Psoas muscle (tissue), 8 donors: ENCODE measurements around the gene LONRF2. TPM values are rescaled to one million over a fixed set of nuclear protein-coding genes. Genes with fewer than 3 reads are reported as not detected.
A peak's percentile ranks its signal among the peaks of the same experiment; 100 is the strongest.

ENCODE experiments used
- ATAC-seq, 4 donors: fragments of 200-7000 bp; cut with Tn5 transposase; one replicate each; pipeline ENCODE4 v1.9.1; 2020; ENCODE audit warnings: moderate library complexity in 3 of 4, mild to moderate bottlenecking in 2 of 4
- DNase-seq, 2 donors: peaks; one replicate each; pipeline ENCODE4 v3.0.0-alpha.2; 2020
- H3K27ac ChIP-seq: fragments of 200-600 bp; one replicate; pipeline ENCODE4 v1.8.0; 2022
- H3K27me3 ChIP-seq, 3 donors: fragments of 200-600 bp in 1 of 3; one replicate each; pipeline versions ENCODE4 v1.6.1 to v1.8.0; 2013 to 2022; ENCODE audit warnings: low read length in 2 of 3, mild to moderate bottlenecking in 2 of 3, moderate library complexity in 1 of 3; ENCODE audit not compliant: insufficient read depth in 3 of 3
- H3K36me3 ChIP-seq, 2 donors: fragments of 200-600 bp in 1 of 2; one replicate each; pipeline versions ENCODE4 v1.6.1 to v1.8.0; 2013 to 2022; ENCODE audit warnings: low read depth in 1 of 2, mild to moderate bottlenecking in 1 of 2, moderate library complexity in 1 of 2; ENCODE audit not compliant: insufficient read depth in 1 of 2
- H3K4me1 ChIP-seq: fragments of 200-600 bp; one replicate; pipeline ENCODE4 v1.8.0; 2022
- H3K4me3 ChIP-seq: fragments of 200-600 bp; one replicate; pipeline ENCODE4 v1.8.0; 2022; ENCODE audit warnings: mild to moderate bottlenecking
- H3K9me3 ChIP-seq: fragments of 200-600 bp; one replicate; pipeline ENCODE4 v1.8.0; 2022
- WGBS, 3 donors: extraction: QIAGEN DNeasy Blood & Tissue Kit; methylation state at CpG; one replicate each; pipeline versions ENCODE4 v1.1.6 to v1.1.7; 2013; 5-methylcytosine and 5-hydroxymethylcytosine counted together
- intact Hi-C, 2 donors: fragments of 100-400 bp; cut with DNase I; formaldehyde crosslinking; loops; one replicate each; pipeline versions ENCODE4 v1.11.0 to v1.14.2; 2022
- polyA plus RNA-seq, 3 donors: library from polyadenylated mRNA; stranded (reverse); fragments of 200-250 nt; gene quantifications; one replicate each; pipeline ENCODE4 v1.2.3, GENCODE V29; 2013
- total RNA-seq, 4 donors: library from RNA; stranded (reverse); fragmentation: NEBNext Ultra II Directional in 2 of 4; extraction: Animal tissue kit (Norgen Biotek cat#: 25700) in 2 of 4; gene quantifications; one replicate each; pipeline versions ENCODE4 v1.2.1 to v1.2.4, GENCODE V29; 2021 to 2023
- TF ChIP-seq, protein P1 (sequence below): fragments of 200-600 bp; IDR thresholded peaks from one replicate; pipeline ENCODE4 v1.8.0; 2022; ENCODE audit warnings: antibody characterized with exemption
- donor health status: healthy with polysubstance abuse.
- donor health status: DM: no; HTN: no; CAD: no; lungs with moderate emphysema.
- donor health status: Bipolar disorder and iron deficiency.
- donor health status: healthy.
- donor health status: DM: yes; HTN: yes; CAD: no.
- donor health status: DM: no; HTN: no; CAD: no.
- donor health status: DM: no; HTN: no; CAD: no.
- donor health status: DM: yes; HTN: yes; CAD: no.

Gene LONRF2
- total and polyA plus RNA-seq, 7 donors = 0.22 to 11.5 (median 5.7) TPM

DNA sequence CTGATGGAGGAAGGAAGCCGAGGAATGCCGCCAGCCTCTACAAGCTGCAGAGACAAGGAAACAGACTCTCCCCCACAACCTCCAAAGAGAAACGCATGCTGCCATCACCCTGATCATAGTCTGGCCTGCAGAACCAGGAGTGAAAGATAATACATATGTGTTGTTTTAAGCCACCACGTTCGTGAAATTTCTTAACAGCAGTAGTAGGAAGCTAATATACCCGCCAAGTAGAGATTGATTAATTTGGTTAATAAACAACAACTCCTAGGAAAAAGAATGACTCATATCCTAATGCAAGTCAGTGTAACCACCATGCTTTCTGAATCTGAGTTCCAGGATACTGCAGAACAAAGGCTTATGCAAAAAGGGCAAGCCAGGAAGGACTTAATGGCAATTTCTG, 36.6 kb downstream of the LONRF2 start:
- no peak for ATAC-seq
- DNase-seq = no peak
- TF ChIP-seq, protein P1, sequence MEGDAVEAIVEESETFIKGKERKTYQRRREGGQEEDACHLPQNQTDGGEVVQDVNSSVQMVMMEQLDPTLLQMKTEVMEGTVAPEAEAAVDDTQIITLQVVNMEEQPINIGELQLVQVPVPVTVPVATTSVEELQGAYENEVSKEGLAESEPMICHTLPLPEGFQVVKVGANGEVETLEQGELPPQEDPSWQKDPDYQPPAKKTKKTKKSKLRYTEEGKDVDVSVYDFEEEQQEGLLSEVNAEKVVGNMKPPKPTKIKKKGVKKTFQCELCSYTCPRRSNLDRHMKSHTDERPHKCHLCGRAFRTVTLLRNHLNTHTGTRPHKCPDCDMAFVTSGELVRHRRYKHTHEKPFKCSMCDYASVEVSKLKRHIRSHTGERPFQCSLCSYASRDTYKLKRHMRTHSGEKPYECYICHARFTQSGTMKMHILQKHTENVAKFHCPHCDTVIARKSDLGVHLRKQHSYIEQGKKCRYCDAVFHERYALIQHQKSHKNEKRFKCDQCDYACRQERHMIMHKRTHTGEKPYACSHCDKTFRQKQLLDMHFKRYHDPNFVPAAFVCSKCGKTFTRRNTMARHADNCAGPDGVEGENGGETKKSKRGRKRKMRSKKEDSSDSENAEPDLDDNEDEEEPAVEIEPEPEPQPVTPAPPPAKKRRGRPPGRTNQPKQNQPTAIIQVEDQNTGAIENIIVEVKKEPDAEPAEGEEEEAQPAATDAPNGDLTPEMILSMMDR = no peak

DNA sequence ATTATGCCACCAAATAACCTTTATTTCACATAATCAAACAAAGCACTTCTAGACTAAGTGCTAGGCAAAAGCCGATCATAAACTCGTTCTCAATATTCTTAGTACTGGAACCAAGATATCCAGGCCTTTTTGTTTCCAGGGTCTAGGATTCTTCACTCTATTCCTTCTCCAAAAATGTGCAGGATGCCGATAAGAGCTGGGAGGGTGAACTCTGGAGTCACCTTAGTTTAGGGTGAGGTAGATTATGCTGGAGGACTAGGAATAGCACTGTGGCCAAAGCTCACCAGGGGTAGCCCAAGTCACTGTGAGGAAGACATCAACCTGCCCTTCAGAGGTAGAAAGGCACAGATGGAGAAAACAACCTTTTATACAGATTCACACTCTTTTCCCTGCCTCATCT, 37.3 kb downstream of the LONRF2 start:
- DNase-seq (no peak), ATAC-seq (no peak)
- 31 to 66% (median 33%) methylated on average over 3 of the region's 3 CpGs for whole genome bisulfite sequencing, 3 donors
- no peaks in the 10 kb centered on the region for H3K4me1 ChIP-seq
- no peaks in the 10 kb centered on the region for H3K9me3 ChIP-seq
- TF ChIP-seq, protein P1 = no peak
- H3K27ac ChIP-seq = no peak overlapping the region
- peaks cover 0 to 32% of the 10 kb centered on the region in 2 donors for H3K36me3 ChIP-seq
- intact Hi-C loops = no loop called here
- H3K4me3 ChIP-seq = no peak overlapping the region
- H3K27me3 ChIP-seq = no peaks in the 10 kb centered on the region

More for the DNA sequence above, 36.6 kb downstream of the LONRF2 start:
- H3K27ac ChIP-seq = no peak overlapping the region
- H3K27me3 ChIP-seq = no peaks in the 10 kb centered on the region
- H3K36me3 ChIP-seq = peaks cover 0 to 39% of the 10 kb centered on the region in 2 donors
- no peaks in the 10 kb centered on the region for H3K9me3 ChIP-seq
- H3K4me3 ChIP-seq = no peak overlapping the region
- intact Hi-C loops = no loop called here
- H3K4me1 ChIP-seq = no peaks in the 10 kb centered on the region
- 60 to 77% (median 64%) methylated on average over 6 of the region's 6 CpGs for WGBS, 3 donors

DNA sequence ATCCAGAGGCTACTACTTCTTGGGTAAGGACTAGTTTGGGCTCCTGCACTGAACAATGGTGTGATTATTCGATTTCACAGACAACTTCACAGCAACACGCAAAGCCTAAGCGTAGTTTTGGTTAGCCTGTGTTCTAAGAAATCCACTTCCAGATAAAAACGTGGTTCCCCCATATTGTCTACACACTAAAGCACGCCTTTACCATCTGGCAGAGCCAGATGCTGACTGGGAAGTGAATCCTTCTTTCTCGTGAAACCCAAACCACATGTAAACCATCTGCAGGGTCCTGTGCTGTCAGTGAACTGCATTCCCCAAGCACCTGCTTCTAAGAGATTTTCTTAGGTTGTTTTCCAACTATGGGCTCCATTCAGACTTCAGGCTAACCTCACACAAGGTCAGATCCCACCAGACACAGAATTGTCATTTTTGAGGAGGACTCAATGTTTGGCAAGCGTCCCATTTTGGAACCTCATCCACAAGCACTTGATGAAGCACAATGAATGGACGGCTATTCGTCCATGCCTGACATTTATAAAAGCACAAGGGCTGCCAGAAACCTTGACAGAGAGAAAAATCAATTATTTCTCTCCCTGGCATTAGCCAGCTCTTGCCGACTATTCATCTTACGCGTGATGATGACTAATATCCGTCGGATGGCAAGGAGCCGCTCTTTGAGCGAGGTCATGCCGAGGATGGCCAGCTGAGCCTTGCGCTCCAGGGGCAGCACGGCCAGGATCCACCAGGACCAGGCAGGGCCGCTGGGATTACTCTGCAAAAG, 38.4 kb downstream of the LONRF2 start:
- H3K9me3 ChIP-seq = no peaks in the 10 kb centered on the region
- H3K36me3 ChIP-seq = peaks cover 0 to 24% of the 10 kb centered on the region in 2 donors
- no peak overlapping the region for H3K27ac ChIP-seq
- TF ChIP-seq, protein P1 = no peak
- intact Hi-C loops = no loop called here
- no peaks in the 10 kb centered on the region for H3K4me1 ChIP-seq
- 55 to 64% (median 60%) methylated on average over 20 of the region's 20 CpGs for WGBS, 3 donors
- peak in 1 of 4 donors; percentile 73 for ATAC-seq
- DNase-seq = peak in 1 of 2 donors; percentile 40
- no peaks in the 10 kb centered on the region for H3K27me3 ChIP-seq
- H3K4me3 ChIP-seq = no peak overlapping the region

DNA sequence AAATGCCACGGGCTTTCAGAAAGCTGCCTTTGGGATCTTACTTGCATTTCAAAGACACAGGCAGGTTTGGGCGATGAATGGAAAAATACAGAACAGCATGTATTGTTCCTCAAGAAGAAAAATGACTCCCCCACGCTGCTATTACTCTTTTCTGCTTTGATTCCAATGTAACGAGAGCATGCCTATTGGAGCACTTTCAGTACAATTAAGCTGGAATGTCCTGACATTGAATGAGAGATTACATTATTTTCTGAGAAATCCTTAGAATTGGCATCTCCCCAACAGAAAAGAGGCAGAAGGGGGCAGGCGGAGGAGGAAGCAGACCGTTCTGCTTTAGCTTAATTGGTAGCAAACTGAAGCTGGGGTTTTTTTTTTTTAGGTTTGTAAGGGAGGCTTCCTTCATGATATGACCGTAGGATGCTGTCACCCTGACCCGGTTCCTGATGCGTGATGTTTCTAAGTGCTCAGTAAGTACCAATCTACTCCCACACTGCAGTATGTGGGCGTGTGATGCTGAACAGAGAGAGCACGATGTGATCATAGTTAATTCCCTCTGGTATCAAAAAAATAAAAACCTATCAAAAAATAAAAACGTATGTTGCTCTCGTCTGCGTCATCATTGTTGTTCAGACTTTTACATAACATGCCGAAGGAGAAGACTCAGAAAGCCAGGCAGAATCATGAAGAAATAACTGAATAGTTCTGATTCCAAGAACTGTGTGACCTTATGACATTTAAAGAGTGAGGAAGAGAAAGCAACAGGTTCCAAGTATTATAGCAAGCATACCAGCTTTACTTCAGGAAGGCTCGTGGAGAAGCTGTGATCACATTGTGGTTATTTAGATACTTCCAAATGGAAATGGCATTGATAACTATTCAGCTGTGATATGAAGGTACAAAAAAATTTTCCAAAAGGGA, 40.5 kb downstream of the LONRF2 start:
- WGBS, 3 donors = 62 to 69% (median 67%) methylated on average over 16 of the region's 16 CpGs
- TF ChIP-seq, protein P1 = no peak

More for the DNA sequence above, 40.5 kb downstream of the LONRF2 start:
- Histone ChIP-seq H3K36me3 (peaks cover 0 to 20% of the 10 kb centered on the region in 2 donors), H3K4me1 (no peaks in the 10 kb centered on the region), H3K27me3 (no peaks in the 10 kb centered on the region), H3K27ac (no peak overlapping the region), H3K9me3 (no peaks in the 10 kb centered on the region), H3K4me3 (no peak overlapping the region)
- DNase-seq = no peak
- intact Hi-C loops = no loop called here
- ATAC-seq = peak in 1 of 4 donors; percentile 62
